NCI-H2196 treated with DMSO at 0.1 percent for 48 hours (cell line): ENCODE results near the gene TJAP1.
"Not testable (repeated sequence)": the region's sequence is repeated elsewhere in the genome, so short reads cannot be mapped to it uniquely, and the experiment has no call there.

Source experiments
- DNase-seq: peaks from one replicate; lab custom pipeline; 2025; ENCODE audit not compliant: unreplicated experiment; lab: John Stamatoyannopoulos, UW

TJAP1 gene

DNA sequence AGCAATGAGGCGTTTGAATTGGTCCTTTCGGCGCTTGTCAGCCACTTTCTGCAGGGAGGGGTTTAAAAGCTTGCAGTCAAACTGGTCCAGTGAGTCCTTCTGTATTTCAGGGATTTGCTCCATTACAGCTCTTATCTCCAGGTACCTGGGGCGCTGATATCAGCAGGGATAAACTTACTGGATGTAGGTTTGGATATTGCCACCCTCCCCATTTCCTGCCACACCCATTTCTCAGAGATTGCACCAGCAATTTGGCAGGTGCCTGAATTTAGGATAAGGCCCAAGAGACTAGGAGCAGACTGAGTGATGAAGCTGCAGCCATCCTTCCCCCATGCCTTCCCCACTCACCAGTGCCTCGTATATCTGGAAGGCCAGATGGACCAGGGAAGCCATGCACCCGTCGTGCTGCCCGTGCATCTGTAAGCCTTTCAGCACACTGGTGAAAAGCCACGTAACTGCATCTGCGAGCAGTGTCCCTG is 47.2 kb downstream of the TJAP1 start:
- DNase-seq: no peak

DNA sequence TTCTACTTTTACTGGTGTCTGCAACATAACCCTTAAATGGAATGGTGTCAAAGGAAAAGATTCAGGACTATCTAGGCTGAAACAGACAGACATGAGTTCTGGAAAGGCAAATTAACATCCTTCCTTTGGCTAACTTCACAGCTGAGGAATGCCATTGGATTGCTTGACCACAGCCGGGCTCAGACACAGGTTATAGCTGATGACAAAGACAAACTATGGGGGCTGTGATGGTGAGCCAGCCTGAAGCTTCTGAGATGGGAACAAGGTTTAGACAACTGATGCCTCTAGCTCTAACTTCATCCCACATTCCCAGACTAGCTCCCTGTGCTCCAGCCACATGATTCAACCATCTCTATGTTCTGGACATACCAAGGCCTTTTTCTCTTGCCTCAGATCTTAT is 54.8 kb downstream of the TJAP1 start:
- DNase-seq: no peak

GRCh38 chr6:43538986-43539385 is 61.6 kb downstream of the TJAP1 start:
- DNase-seq: not testable (repeated sequence)

GRCh38 chr6:43539409-43539808 is 62.0 kb downstream of the TJAP1 start:
- DNase-seq: not testable (repeated sequence)

- no peak for DNase-seq
Measured at GRCh38 chr6:43540507-43540906, 63.1 kb downstream of the TJAP1 start.

DNA sequence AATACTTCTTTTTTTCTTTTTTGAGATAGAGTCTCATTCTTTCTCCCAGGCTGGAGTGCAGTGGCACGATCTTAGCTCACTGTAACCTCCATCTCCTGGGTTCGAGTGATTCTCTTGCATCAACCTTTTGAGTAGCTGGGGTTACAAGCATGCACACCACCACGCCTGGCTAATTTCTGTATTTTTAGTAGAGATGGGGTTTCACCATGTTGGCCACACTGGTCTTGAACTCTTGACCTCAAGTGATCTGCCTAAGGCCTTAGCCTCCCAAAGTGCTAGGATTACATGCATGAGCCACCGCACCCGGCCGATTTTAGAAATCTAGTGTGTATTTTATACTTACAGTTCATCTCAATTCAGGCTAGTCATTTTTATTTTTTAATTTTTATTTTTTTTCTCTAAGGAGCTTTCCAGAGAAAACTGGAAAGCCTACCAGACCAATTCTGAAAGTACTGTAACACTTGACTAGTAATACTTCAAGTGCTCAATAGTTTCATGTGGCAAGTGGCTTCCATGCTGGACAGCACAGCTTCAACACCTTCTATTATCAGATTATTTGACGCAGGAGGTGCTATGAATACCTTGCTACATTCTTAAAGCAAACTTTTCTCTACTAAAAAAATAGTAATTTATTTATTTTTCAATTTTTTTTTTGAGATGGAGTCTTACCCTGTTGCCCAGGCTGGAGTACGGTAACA is 64.6 kb downstream of the TJAP1 start:
- no peak for DNase-seq

DNA sequence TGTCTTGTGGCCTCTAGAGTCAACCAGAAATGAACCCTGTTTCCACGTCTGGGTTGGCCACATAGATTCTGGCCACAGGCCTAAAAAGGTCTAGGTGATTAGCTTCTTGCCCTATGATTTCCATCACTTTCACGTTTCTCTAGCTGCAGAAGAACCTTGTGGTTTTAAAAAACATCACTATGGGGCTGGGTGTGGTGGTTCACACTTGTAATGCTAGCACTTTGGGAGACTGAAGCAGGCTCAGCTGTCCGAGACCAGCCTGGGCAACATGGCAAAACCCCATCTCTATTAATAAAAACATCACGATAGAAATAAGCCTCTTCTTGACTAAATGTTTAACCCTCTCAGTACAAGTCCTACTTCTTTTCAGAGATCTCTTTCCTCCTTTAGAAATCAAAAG is 67.1 kb downstream of the TJAP1 start:
- no peak for DNase-seq

DNA sequence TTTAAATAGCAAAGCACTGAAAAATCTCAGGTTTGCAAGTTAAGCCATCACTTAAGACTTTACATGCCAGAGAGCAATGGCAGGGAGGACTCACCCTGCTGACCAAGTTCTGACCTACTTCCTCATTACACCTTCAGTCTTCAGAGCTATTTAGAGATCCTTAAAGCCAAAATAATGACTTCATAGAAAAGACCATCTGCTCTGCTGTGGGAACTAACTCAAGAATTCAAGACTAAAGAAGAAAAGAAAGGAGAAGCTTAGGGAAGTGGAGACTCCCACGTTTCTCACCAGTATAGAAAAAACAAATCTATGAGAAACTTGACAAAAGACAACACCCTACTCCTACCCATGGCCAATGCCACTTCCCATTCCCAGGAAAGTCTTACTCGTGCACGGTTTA is 69.9 kb downstream of the TJAP1 start:
- DNase-seq: no peak
